PC-3 (cell line): ENCODE results near the gene DAB1. TPM values are rescaled to one million over a fixed set of nuclear protein-coding genes. Genes with fewer than 3 reads are reported as not detected.

Experiments used
- ATAC-seq: fragments of 200-7000 bp; cut with Tn5 transposase; 2 replicates; pipeline ENCODE4 v1.9.1; 2020; ENCODE audit warnings: mild to moderate bottlenecking, moderate library complexity
- BruUV-seq: library from RNA; stranded (reverse); fragments of 400-500 nt; replicated peaks from 2 replicates; lab custom pipeline; 2021; lab: Mats Ljungman, UMichigan
- CTCF ChIA-PET: fragments of 300-600 bp; sonication (Branson Sonifier 250); formaldehyde crosslinking; loops from one replicate; lab custom pipeline; 2022; ENCODE audit warnings: antibody characterized with exemption; lab: Charles Lee
- POLR2A ChIA-PET: fragments of 300-600 bp; sonication (Branson Sonifier 250); formaldehyde crosslinking; loops from one replicate; lab custom pipeline; 2022; ENCODE audit warnings: antibody characterized with exemption; ENCODE audit not compliant: unreplicated experiment; lab: Charles Lee
- DNase-seq: peaks from one replicate; pipeline ENCODE4 v3.0.0-alpha.2; 2015
- H2AFZ ChIP-seq: fragments of 300-600 bp; sonication (generic); 2 replicates; pipeline ENCODE4 v1.6.0; 2016; ENCODE audit warnings: antibody characterized with exemption, low read length
- H3F3A ChIP-seq: fragments of 300-600 bp; sonication (generic); one replicate; pipeline ENCODE4 v1.6.0; 2017; ENCODE audit warnings: antibody characterized with exemption, low read length, control low read depth, mild to moderate bottlenecking; ENCODE audit not compliant: unreplicated experiment
- H3K27ac ChIP-seq: fragments of 300-600 bp; sonication (generic); 2 replicates; pipeline ENCODE4 v1.5.1; 2016; ENCODE audit warnings: mild to moderate bottlenecking, low read length
- H3K27me3 ChIP-seq: fragments of 300-600 bp; sonication (generic); 2 replicates; pipeline ENCODE4 v1.6.1; 2016; ENCODE audit warnings: low read length, mixed read lengths
- H3K36me3 ChIP-seq: fragments of 300-600 bp; sonication (generic); 2 replicates; pipeline ENCODE4 v1.6.1; 2016; ENCODE audit warnings: low read depth, mixed run types, low read length, mixed read lengths
- H3K4me1 ChIP-seq: fragments of 300-600 bp; sonication (generic); 2 replicates; pipeline ENCODE4 v1.5.1; 2016; ENCODE audit warnings: low read length; ENCODE audit not compliant: insufficient read depth
- H3K4me2 ChIP-seq: fragments of 300-600 bp; sonication (generic); 2 replicates; pipeline ENCODE4 v1.6.0; 2016; ENCODE audit warnings: low read length
- H3K4me3 ChIP-seq: fragments of 300-600 bp; sonication (generic); 2 replicates; pipeline ENCODE4 v1.5.1; 2016; ENCODE audit warnings: mild to moderate bottlenecking, low read length, mixed read lengths
- H3K79me2 ChIP-seq: fragments of 300-600 bp; sonication (generic); 2 replicates; pipeline ENCODE4 v1.6.1; 2017; ENCODE audit warnings: low read length, mixed read lengths
- H3K9ac ChIP-seq: fragments of 300-600 bp; sonication (generic); 2 replicates; pipeline ENCODE4 v1.6.0; 2016; ENCODE audit warnings: mild to moderate bottlenecking, low read length
- H3K9me2 ChIP-seq: fragments of 300-600 bp; sonication (generic); replicated peaks from 2 replicates; pipeline ENCODE4 v1.6.1; 2016; ENCODE audit warnings: mixed run types, low read length, mixed read lengths
- H3K9me3 ChIP-seq: fragments of 300-600 bp; sonication (generic); 2 replicates; pipeline ENCODE4 v1.6.1; 2016; ENCODE audit warnings: low read length, mixed read lengths
- H4K20me1 ChIP-seq: fragments of 300-600 bp; sonication (generic); 2 replicates; pipeline ENCODE4 v1.6.1; 2016; ENCODE audit warnings: low read length, mixed read lengths
- CTCF ChIP-seq: fragments of 300-600 bp; sonication (generic); conservative IDR thresholded peaks from 2 replicates; pipeline ENCODE4 v1.5.1; 2017; ENCODE audit warnings: antibody characterized with exemption, low read depth, mild to moderate bottlenecking, low read length
- EZH2 ChIP-seq: fragments of 300-600 bp; sonication (generic); IDR thresholded peaks from one replicate; pipeline ENCODE4 v1.6.1; 2017; ENCODE audit warnings: antibody characterized with exemption, mild to moderate bottlenecking, low read length; ENCODE audit not compliant: unreplicated experiment
- EZH2phosphoT487 ChIP-seq: fragments of 300-600 bp; sonication (generic); IDR thresholded peaks from 2 replicates; pipeline ENCODE4 v1.6.1; 2018; ENCODE audit warnings: mild to moderate bottlenecking, antibody characterized with exemption, low read length, borderline replicate concordance
- intact Hi-C: fragments of 100-400 bp; cut with micrococcal nuclease; formaldehyde crosslinking; loops from 2 replicates; pipeline ENCODE4 v1.9.0; 2023
- total RNA-seq: library from RNA; depleted of rRNA; stranded (reverse); fragments of >200 nt; gene quantifications from 2 replicates; pipeline ENCODE4 v1.2.3, GENCODE V29; 2014

Gene DAB1
- total RNA-seq, 1 experiment from 2014 or later = not detected

GRCh38 chr1:57367945-57368344 is 55.9 kb downstream of the DAB1 start:
- no peaks in the 10 kb centered on the region for H3F3A ChIP-seq
- no peak overlapping the region for H3K4me2 ChIP-seq
- H3K4me3 ChIP-seq = no peak overlapping the region
- no peaks in the 10 kb centered on the region for H3K36me3 ChIP-seq
- CTCF ChIA-PET = no interaction called here
- intact Hi-C loops = no loop called here
- ATAC-seq = no peak
- no peaks in the 10 kb centered on the region for H3K9me2 ChIP-seq
- no peaks in the 10 kb centered on the region for H4K20me1 ChIP-seq
- no peaks in the 10 kb centered on the region for H3K9me3 ChIP-seq
- H3K4me1 ChIP-seq = no peaks in the 10 kb centered on the region
- no peak overlapping the region for H3K27ac ChIP-seq
- no peak overlapping the region for H3K9ac ChIP-seq
- H2AFZ ChIP-seq = no peak overlapping the region
- H3K27me3 ChIP-seq = 0 out of 2 replicates have a peak, but pooled peaks cover 3% of the 10 kb centered on the region
- no peaks in the 10 kb centered on the region for H3K79me2 ChIP-seq
- DNase-seq = no peak
- POLR2A ChIA-PET = no interaction called here
- BruUV-seq = no TSS peak
- no peak for TF ChIP-seq CTCF
- no peak for TF ChIP-seq EZH2phosphoT487
- no peak for TF ChIP-seq EZH2

DNA sequence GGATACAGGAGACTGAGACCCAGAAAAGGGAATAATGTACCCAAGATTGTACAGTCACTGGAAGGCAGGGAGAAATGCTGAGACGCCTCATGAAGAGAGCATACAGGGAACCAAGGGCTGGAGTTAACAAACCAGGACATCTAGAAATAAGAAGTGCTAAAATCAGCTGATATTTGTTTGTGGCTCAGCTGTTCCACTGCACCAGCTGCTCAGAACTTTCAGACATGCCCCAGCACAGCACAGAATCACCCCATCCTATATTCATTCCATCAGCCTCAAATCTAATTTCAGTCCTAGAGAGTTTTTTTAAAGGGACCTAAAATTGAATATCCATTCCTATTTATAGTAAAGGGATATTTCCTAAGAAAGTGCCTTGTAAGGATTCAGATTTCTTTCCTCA is 60.2 kb downstream of the DAB1 start:
- ATAC-seq (no peak), DNase-seq (no peak)
- Histone ChIP-seq H3K9me3 (no peaks in the 10 kb centered on the region), H3K9ac (no peak overlapping the region), H3F3A (no peaks in the 10 kb centered on the region), H3K9me2 (no peaks in the 10 kb centered on the region), H4K20me1 (no peaks in the 10 kb centered on the region), H3K27ac (no peak overlapping the region), H3K4me3 (no peak overlapping the region), H3K4me2 (no peak overlapping the region), H3K36me3 (no peaks in the 10 kb centered on the region), H3K27me3 (peaks cover 12% of the 10 kb centered on the region), H2AFZ (no peak overlapping the region), H3K79me2 (no peaks in the 10 kb centered on the region), H3K4me1 (no peaks in the 10 kb centered on the region)
- ChIA-PET POLR2A (no interaction called here), CTCF (no interaction called here)
- BruUV-seq = no TSS peak
- intact Hi-C loops = no loop called here
- TF ChIP-seq EZH2phosphoT487 (no peak), CTCF (no peak), EZH2 (no peak)

DNA sequence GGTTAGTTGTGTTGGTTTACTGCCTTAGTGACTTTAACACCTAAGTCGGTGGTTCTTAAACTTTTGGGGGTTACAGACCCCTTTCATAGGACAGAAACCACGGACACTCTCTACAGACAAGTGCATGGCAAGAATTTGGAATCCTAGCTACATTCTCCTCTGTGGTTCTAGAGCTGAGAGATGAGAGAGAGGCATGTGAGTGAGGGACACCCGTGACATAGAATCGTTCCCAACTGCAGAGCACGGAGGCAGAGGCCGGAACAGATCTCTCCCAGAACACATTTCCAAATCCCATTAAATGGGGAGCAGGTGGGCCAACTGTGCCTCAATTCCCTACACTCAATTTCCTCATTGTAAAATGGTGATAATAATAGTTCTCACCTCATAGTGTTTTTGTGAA is 60.7 kb downstream of the DAB1 start:
- no peaks in the 10 kb centered on the region for H3K36me3 ChIP-seq
- no peaks in the 10 kb centered on the region for H3F3A ChIP-seq
- no peaks in the 10 kb centered on the region for H4K20me1 ChIP-seq
- POLR2A ChIA-PET = no interaction called here
- no peak overlapping the region for H3K4me2 ChIP-seq
- no peak overlapping the region for H2AFZ ChIP-seq
- H3K9me2 ChIP-seq = no peaks in the 10 kb centered on the region
- BruUV-seq = no TSS peak
- TF ChIP-seq EZH2phosphoT487 (no peak), EZH2 (no peak), CTCF (no peak)
- H3K4me1 ChIP-seq = no peaks in the 10 kb centered on the region
- CTCF ChIA-PET = no interaction called here
- DNase-seq (no peak), ATAC-seq (no peak)
- H3K27me3 ChIP-seq = peaks cover 12% of the 10 kb centered on the region
- intact Hi-C loops = no loop called here
- no peak overlapping the region for H3K9ac ChIP-seq
- H3K79me2 ChIP-seq = no peaks in the 10 kb centered on the region
- no peak overlapping the region for H3K4me3 ChIP-seq
- no peak overlapping the region for H3K27ac ChIP-seq
- H3K9me3 ChIP-seq = no peaks in the 10 kb centered on the region
